Liver (tissue), 9 donors: ENCODE measurements around the gene VSIG4. TPM values are rescaled to one million over a fixed set of nuclear protein-coding genes. Genes with fewer than 3 reads are reported as not detected.

Experiments used
- DNase-seq: peaks from one replicate; pipeline ENCODE4 v3.0.0-alpha.2; 2017; ENCODE audit warnings: low spot score
- H3K27ac ChIP-seq, 2 donors: one replicate each; pipeline ENCODE4 v1.7.0; 2013; ENCODE audit warnings: inconsistent platforms in 2 of 2, low read length in 2 of 2, control low read depth in 1 of 2, low read depth in 1 of 2, mild to moderate bottlenecking in 1 of 2
- H3K27me3 ChIP-seq, 4 donors: one replicate each; pipeline versions ENCODE4 v1.6.1 to v1.7.0; 2013; ENCODE audit warnings: low read length in 3 of 4, inconsistent platforms in 1 of 4, mild to moderate bottlenecking in 1 of 4, moderate library complexity in 1 of 4; ENCODE audit not compliant: control insufficient read depth in 4 of 4, insufficient read depth in 4 of 4
- H3K36me3 ChIP-seq, 4 donors: one replicate each; pipeline versions ENCODE4 v1.6.1 to v1.7.0; 2013; ENCODE audit warnings: low read length in 3 of 4, mild to moderate bottlenecking in 3 of 4, low read depth in 1 of 4, moderate library complexity in 1 of 4; ENCODE audit not compliant: control insufficient read depth in 4 of 4, insufficient read depth in 3 of 4
- H3K4me1 ChIP-seq, 4 donors: one replicate each; pipeline versions ENCODE4 v1.6.1 to v1.7.0; 2013; ENCODE audit warnings: low read length in 3 of 4, mild to moderate bottlenecking in 3 of 4, moderate library complexity in 1 of 4; ENCODE audit not compliant: control insufficient read depth in 4 of 4, insufficient read depth in 4 of 4
- H3K4me3 ChIP-seq, 3 donors: one replicate each; pipeline versions ENCODE4 v1.6.1 to v1.7.0; 2013; ENCODE audit warnings: low read length in 3 of 3, control low read depth in 1 of 3, low read depth in 1 of 3, mild to moderate bottlenecking in 1 of 3
- H3K9ac ChIP-seq, 2 donors: one replicate each; pipeline ENCODE4 v1.7.0; 2013; ENCODE audit warnings: low read length in 2 of 2, mild to moderate bottlenecking in 2 of 2, moderate library complexity in 2 of 2, control low read depth in 1 of 2, low read depth in 1 of 2
- H3K9me3 ChIP-seq, 4 donors: one replicate each; pipeline versions ENCODE4 v1.6.1 to v1.7.0; 2013; ENCODE audit warnings: low read length in 3 of 4; ENCODE audit not compliant: control insufficient read depth in 4 of 4
- EGR1 ChIP-seq, 2 donors: IDR thresholded peaks; 2 replicates each; pipeline ENCODE4 v1.6.1; 2016 to 2018; ENCODE audit warnings: antibody characterized with exemption in 2 of 2, low read depth in 2 of 2
- FOXA1 ChIP-seq: IDR thresholded peaks from 2 replicates; pipeline ENCODE4 v1.6.1; 2016; ENCODE audit warnings: antibody characterized with exemption
- FOXA2 ChIP-seq: IDR thresholded peaks from 2 replicates; pipeline ENCODE4 v1.6.1; 2016; ENCODE audit warnings: antibody characterized with exemption
- GABPA ChIP-seq, 2 donors: IDR thresholded peaks in 1 of 2; conservative IDR thresholded peaks in 1 of 2; 2 replicates each; pipeline ENCODE4 v1.6.1; 2016; ENCODE audit warnings: antibody characterized with exemption in 2 of 2, mild to moderate bottlenecking in 1 of 2, moderate library complexity in 1 of 2
- HNF4A ChIP-seq, 2 donors: conservative IDR thresholded peaks; 2 replicates each; pipeline ENCODE4 v1.6.1; 2016; ENCODE audit warnings: antibody characterized with exemption in 2 of 2, mild to moderate bottlenecking in 2 of 2
- HNF4G ChIP-seq: IDR thresholded peaks from 2 replicates; pipeline ENCODE4 v1.6.1; 2016; ENCODE audit warnings: antibody characterized with exemption
- JUND ChIP-seq, 2 donors: IDR thresholded peaks; 2 replicates each; pipeline ENCODE4 v1.6.1; 2016; ENCODE audit warnings: antibody characterized with exemption in 2 of 2
- NR2F2 ChIP-seq: IDR thresholded peaks from 2 replicates; pipeline ENCODE4 v1.6.1; 2016; ENCODE audit warnings: antibody characterized with exemption
- RAD21 ChIP-seq, 2 donors: IDR thresholded peaks; 2 replicates each; pipeline ENCODE4 v1.6.1; 2016; ENCODE audit warnings: antibody characterized with exemption in 2 of 2, mild to moderate bottlenecking in 2 of 2
- RXRA ChIP-seq, 2 donors: IDR thresholded peaks; 2 replicates each; pipeline ENCODE4 v1.6.1; 2017 to 2018; ENCODE audit warnings: antibody characterized with exemption in 2 of 2, mild to moderate bottlenecking in 1 of 2
- SP1 ChIP-seq: IDR thresholded peaks from 2 replicates; pipeline ENCODE4 v1.6.1; 2018; ENCODE audit warnings: antibody characterized with exemption, mild to moderate bottlenecking
- TAF1 ChIP-seq: conservative IDR thresholded peaks from 2 replicates; pipeline ENCODE4 v1.6.1; 2016; ENCODE audit warnings: antibody characterized with exemption, mild to moderate bottlenecking
- YY1 ChIP-seq: IDR thresholded peaks from 2 replicates; pipeline ENCODE4 v1.6.1; 2016; ENCODE audit warnings: antibody characterized with exemption, mild to moderate bottlenecking
- WGBS: extraction: QIAGEN DNeasy Blood & Tissue Kit; methylation state at CpG from one replicate; pipeline ENCODE4 v1.1.7; 2013; 5-methylcytosine and 5-hydroxymethylcytosine counted together
- polyA plus RNA-seq, 2 donors: library from polyadenylated mRNA; stranded (reverse) in 1 of 2; unstranded in 1 of 2; fragments of 200-250 nt in 1 of 2; fragments of >200 nt in 1 of 2; fragmentation: Nextera tagmentation in 1 of 2; extraction: Ambion mirVana in 1 of 2; gene quantifications; one replicate each; pipeline versions ENCODE4 v1.2.1 to v1.2.3, GENCODE V29; 2013 to 2015
- total RNA-seq, 2 donors: library from RNA; depleted of rRNA; stranded (reverse); fragments of >200 nt; gene quantifications; one replicate each; pipeline ENCODE4 v1.2.3, GENCODE V29; 2014
- TF ChIP-seq, protein P1 (sequence below): fragments of 150-350 bp; IDR thresholded peaks from 2 replicates; pipeline ENCODE4 v1.5.1; 2017; ENCODE audit warnings: improper control_type of control experiment, low read depth, low read length; ENCODE audit not compliant: missing input control
- TF ChIP-seq, protein P2 (sequence below): IDR thresholded peaks from 2 replicates; pipeline ENCODE4 v1.6.1; 2016; ENCODE audit warnings: antibody characterized with exemption
- TF ChIP-seq, protein P3 (sequence below): IDR thresholded peaks from 2 replicates; pipeline ENCODE4 v1.6.1; 2016; ENCODE audit warnings: antibody characterized with exemption, mild to moderate bottlenecking
- TF ChIP-seq, protein P4 (sequence below): IDR thresholded peaks from 2 replicates; pipeline ENCODE4 v1.6.1; 2016; ENCODE audit warnings: antibody characterized with exemption
- TF ChIP-seq, protein P5 (sequence below): IDR thresholded peaks from 2 replicates; pipeline ENCODE4 v1.6.1; 2016; ENCODE audit warnings: antibody characterized with exemption
- donor health status: healthy.
- donor health status: healthy.
- donor health status: healthy.
- donor health status: healthy.
- donor health status: healthy.

The VSIG4 gene
- total and polyA plus RNA-seq, 4 donors, result 16.7 to 38.9 (median 36.3) TPM

DNA sequence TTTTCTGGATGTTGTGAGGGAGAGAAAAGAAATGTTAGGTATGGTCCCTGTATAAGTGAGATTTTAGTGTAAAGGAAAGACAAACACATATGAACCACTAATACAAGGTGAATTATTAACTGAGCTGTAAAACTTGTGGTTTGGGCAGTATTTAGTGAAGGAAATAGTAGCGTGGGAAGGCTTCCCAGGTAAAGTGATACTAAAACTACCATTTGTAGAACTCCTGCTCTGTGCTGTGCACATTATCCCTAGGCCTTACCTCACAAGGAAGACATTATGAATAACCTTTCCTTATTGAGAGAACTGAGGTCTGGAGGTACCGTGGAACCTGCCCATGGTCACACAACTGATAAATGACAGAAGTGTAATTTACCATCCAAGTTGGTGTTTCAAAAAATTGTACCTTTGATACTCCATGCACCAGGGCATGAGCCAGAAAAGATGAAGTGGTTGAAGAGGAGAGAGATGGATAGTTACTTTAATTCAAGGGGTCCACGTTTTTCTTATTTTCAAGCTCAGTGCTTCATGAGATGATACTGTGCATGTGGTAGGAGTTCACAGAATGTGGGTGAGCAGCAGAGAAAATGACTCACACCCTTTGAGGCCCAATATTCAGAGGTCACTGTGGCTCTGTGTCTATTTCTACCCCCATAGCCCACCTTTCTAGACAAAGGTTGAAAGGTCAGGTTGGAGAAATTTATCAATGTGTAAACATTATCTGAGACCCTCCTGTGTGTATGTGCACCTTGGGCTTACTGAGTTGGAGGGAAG, 2.6 kb upstream of the VSIG4 start:
- Histone ChIP-seq H3K27me3 (peaks cover 0 to 2% (median 0%) of the 10 kb centered on the region in 4 donors), H3K36me3 (no peaks in the 10 kb centered on the region), H3K9me3 (no peaks in the 10 kb centered on the region), H3K27ac (no peak overlapping the region), H3K4me3 (no peak overlapping the region), H3K4me1 (no peaks in the 10 kb centered on the region), H3K9ac (no peak overlapping the region)
- WGBS, result 80% methylated on average over 3 of the region's 3 CpGs
- TF ChIP-seq EGR1 (IDR thresholded peaks at IDR 0.05; ENCODE audit: low read depth in 2 of 2) (no peak), RXRA (IDR thresholded peaks at IDR 0.05) (no peak), JUND (IDR thresholded peaks at IDR 0.05) (no peak), HNF4G (no peak), HNF4A (conservative IDR thresholded peaks at IDR 0.05) (no peak), SP1 (no peak), GABPA (IDR thresholded peaks at IDR 0.05 in 1 of 2, conservative IDR thresholded peaks at IDR 0.05 in 1 of 2) (no peak), YY1 (no peak), NR2F2 (no peak), RAD21 (IDR thresholded peaks at IDR 0.05) (no peak), TAF1 (no peak), FOXA1 (no peak), FOXA2 (no peak)
- TF ChIP-seq, protein P1, sequence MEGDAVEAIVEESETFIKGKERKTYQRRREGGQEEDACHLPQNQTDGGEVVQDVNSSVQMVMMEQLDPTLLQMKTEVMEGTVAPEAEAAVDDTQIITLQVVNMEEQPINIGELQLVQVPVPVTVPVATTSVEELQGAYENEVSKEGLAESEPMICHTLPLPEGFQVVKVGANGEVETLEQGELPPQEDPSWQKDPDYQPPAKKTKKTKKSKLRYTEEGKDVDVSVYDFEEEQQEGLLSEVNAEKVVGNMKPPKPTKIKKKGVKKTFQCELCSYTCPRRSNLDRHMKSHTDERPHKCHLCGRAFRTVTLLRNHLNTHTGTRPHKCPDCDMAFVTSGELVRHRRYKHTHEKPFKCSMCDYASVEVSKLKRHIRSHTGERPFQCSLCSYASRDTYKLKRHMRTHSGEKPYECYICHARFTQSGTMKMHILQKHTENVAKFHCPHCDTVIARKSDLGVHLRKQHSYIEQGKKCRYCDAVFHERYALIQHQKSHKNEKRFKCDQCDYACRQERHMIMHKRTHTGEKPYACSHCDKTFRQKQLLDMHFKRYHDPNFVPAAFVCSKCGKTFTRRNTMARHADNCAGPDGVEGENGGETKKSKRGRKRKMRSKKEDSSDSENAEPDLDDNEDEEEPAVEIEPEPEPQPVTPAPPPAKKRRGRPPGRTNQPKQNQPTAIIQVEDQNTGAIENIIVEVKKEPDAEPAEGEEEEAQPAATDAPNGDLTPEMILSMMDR, result no peak
- TF ChIP-seq, protein P2, sequence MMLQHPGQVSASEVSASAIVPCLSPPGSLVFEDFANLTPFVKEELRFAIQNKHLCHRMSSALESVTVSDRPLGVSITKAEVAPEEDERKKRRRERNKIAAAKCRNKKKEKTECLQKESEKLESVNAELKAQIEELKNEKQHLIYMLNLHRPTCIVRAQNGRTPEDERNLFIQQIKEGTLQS, result no peak
- TF ChIP-seq, protein P3, sequence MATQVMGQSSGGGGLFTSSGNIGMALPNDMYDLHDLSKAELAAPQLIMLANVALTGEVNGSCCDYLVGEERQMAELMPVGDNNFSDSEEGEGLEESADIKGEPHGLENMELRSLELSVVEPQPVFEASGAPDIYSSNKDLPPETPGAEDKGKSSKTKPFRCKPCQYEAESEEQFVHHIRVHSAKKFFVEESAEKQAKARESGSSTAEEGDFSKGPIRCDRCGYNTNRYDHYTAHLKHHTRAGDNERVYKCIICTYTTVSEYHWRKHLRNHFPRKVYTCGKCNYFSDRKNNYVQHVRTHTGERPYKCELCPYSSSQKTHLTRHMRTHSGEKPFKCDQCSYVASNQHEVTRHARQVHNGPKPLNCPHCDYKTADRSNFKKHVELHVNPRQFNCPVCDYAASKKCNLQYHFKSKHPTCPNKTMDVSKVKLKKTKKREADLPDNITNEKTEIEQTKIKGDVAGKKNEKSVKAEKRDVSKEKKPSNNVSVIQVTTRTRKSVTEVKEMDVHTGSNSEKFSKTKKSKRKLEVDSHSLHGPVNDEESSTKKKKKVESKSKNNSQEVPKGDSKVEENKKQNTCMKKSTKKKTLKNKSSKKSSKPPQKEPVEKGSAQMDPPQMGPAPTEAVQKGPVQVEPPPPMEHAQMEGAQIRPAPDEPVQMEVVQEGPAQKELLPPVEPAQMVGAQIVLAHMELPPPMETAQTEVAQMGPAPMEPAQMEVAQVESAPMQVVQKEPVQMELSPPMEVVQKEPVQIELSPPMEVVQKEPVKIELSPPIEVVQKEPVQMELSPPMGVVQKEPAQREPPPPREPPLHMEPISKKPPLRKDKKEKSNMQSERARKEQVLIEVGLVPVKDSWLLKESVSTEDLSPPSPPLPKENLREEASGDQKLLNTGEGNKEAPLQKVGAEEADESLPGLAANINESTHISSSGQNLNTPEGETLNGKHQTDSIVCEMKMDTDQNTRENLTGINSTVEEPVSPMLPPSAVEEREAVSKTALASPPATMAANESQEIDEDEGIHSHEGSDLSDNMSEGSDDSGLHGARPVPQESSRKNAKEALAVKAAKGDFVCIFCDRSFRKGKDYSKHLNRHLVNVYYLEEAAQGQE, result no peak
- TF ChIP-seq, protein P4, sequence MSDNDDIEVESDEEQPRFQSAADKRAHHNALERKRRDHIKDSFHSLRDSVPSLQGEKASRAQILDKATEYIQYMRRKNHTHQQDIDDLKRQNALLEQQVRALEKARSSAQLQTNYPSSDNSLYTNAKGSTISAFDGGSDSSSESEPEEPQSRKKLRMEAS, result no peak
- TF ChIP-seq, protein P5, sequence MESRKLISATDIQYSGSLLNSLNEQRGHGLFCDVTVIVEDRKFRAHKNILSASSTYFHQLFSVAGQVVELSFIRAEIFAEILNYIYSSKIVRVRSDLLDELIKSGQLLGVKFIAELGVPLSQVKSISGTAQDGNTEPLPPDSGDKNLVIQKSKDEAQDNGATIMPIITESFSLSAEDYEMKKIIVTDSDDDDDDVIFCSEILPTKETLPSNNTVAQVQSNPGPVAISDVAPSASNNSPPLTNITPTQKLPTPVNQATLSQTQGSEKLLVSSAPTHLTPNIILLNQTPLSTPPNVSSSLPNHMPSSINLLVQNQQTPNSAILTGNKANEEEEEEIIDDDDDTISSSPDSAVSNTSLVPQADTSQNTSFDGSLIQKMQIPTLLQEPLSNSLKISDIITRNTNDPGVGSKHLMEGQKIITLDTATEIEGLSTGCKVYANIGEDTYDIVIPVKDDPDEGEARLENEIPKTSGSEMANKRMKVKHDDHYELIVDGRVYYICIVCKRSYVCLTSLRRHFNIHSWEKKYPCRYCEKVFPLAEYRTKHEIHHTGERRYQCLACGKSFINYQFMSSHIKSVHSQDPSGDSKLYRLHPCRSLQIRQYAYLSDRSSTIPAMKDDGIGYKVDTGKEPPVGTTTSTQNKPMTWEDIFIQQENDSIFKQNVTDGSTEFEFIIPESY, result no peak
- no peak for DNase-seq
